HG03159 (cell line): Measurements from ENCODE around the gene KDELR1.
"Not testable (repeated sequence)": the region's sequence is repeated elsewhere in the genome, so short reads cannot be mapped to it uniquely, and the experiment has no call there.

Experiments used
- ATAC-seq: cut with Tn5 transposase; IDR thresholded peaks from one replicate; pipeline ENCODE4 v1.9.1; 2021; ENCODE audit warnings: mild to moderate bottlenecking, moderate library complexity; ENCODE audit not compliant: unreplicated experiment

Gene KDELR1

DNA sequence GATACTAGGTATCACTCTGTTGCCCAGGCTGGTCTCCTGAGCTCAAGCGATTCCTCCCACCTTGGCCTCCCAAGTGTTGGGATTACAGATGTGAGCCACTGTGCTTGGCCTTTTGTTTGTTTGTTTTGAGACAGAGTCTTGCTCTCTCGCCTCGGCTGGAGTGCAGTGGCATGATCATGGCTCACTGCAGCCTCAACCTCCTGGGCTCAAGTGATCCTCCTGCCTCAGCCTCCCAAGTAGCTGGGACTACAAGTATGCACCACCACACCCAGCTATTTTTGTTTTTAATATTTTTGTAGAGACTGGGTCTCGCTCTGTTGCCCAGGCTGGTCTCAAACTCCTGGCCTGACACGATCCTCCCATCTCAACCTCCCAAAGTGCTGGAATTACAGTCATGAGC lies 19.6 kb downstream of the KDELR1 start:
- not testable (repeated sequence) for ATAC-seq

DNA sequence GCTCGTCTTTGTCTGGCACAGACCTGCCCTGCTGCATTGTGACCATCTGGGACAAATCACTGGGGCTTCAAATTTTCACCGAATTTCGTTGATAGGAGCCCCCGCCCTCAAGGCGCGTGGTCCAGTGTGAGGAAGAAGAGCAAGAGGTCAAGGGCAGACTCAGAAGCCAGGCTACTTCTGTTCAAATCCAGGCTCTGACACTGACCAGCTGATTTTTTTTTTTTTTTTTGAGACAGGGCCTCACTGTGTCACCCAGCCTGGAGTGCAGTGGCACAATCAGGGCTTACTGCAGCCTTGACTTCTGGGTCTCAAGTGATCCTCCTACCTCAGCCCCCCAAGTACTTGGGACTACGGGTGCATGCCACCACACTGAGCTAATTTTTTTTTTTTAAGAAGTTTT lies 20.0 kb downstream of the KDELR1 start:
- no peak for ATAC-seq

DNA sequence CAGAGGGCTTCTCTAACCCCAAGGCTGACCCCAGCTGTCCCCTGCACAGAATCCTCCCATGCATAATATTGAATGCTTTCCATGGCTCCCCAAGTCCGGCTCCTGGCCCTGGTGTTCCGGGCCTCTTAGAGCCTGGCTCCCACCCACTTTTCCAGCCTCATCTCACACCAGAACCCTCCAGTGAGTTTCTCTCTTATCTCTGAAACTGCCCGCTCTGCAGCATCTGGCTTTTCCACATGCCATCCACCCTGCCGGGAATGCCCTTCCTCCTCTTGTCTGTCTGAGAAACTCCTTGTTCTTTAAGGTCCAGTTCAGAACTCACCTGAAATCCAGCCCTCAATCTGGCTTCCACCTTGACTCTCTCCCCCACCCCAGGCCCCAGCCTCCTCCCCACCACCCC lies 20.4 kb downstream of the KDELR1 start:
- no peak for ATAC-seq

DNA sequence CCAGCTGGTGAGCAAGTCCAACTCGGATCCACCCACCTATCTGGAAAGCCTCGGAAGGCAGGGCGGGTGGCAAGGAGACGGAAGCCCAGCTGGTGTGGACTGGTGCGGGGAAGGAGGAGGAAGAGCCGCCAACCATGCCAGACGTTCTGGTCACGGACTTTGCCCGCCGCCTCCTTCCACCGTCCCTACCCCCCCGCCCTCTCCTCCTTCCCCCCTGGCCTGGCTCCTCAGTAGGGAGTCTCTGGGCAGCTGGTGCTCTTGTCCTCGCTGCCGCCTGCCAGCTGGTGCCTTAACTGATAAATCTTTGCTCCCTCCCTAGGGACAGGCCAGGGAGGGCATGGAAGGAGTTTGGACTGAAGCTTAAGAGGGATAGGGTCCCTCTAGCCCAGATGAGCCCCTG lies 22.4 kb downstream of the KDELR1 start:
- ATAC-seq, result no peak

- no peak for ATAC-seq
Observed at GRCh38 chr19:48367855-48368254, 23.5 kb downstream of the KDELR1 start.

DNA sequence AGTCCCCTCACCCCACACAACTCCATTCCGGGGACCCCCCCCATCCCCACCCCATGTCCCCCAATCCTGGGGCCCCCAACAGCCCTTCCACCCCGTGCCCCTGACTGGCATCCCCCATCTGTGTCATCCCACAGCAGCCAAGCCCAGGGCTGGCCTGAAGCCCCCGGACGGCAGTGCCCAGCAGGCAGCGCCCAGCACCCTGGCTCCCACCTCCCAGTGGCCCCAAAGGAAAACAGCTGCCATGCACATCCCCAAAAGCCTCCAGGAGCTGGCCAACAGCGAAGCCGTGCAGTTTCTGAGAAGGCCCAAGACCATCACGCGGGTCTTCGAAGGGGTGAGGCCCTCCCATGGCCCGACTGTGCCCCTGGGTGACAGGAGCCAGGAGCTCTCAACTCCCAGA lies 25.7 kb downstream of the KDELR1 start:
- no peak for ATAC-seq

DNA sequence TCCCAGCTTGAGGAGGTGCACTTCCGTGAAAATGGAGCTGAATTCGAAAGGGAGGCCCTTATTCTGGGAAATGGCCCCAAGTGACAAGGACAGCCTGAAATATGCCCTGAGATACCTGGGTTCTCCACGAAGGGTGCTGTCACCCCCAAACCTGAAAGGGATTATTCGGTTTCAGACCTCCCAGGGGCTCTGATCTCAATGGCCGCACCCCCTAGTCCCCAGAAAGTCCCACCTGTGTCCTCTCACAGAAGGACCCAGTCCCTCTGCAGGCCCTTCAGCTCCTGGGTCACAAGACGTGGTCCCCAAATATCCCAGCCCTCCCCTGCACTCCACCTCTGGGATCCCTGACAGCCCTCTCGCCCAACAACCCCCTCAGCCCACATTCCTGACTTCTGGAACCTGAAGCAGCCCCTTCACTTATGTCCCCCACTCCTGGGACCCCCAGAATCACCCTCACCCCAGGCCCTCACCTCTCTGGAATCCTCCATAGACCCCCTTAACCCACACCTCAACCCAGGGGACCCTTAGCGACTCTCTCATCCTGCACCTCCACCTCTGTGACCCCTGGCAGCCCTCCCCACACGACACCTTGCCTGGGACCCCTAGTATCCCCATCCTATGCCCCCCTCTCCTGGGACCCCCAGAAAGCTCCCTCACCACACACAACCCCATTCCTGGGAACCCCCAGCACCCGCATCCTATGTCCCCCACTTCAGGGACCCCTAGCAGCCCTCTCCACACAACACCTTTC lies 26.6 kb downstream of the KDELR1 start:
- no peak for ATAC-seq

- peak; percentile 72 for ATAC-seq
Observed at GRCh38 chr19:48363810-48364597, 27.3 kb downstream of the KDELR1 start, which contains the start of the genes SYNGR4 and TMEM143. Gene SYNGR4, plus strand, starts transcription at chr19:48364367. Its CDS starts 1,476 bp downstream, at chr19:48365843. Gene TMEM143, minus strand, starts transcription at chr19:48363940. Its CDS starts 20 bp downstream, at chr19:48363920.

DNA sequence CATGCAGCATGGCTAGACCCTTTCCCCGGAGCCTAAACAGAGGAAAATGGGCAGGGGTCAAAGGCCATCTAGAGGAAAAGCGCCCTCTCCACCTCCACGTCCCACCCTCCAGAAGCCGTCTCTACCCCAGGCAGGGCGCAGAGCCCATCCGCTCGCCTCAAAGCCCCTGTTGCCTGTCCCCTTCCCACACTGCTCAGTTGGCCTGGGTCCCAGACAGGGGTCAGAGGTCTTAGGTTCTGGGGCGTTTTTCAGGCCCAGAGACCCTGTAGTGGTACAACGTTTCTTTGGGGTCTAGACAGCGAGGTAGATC lies 27.9 kb downstream of the KDELR1 start:
- peak; percentile 21 for ATAC-seq

DNA sequence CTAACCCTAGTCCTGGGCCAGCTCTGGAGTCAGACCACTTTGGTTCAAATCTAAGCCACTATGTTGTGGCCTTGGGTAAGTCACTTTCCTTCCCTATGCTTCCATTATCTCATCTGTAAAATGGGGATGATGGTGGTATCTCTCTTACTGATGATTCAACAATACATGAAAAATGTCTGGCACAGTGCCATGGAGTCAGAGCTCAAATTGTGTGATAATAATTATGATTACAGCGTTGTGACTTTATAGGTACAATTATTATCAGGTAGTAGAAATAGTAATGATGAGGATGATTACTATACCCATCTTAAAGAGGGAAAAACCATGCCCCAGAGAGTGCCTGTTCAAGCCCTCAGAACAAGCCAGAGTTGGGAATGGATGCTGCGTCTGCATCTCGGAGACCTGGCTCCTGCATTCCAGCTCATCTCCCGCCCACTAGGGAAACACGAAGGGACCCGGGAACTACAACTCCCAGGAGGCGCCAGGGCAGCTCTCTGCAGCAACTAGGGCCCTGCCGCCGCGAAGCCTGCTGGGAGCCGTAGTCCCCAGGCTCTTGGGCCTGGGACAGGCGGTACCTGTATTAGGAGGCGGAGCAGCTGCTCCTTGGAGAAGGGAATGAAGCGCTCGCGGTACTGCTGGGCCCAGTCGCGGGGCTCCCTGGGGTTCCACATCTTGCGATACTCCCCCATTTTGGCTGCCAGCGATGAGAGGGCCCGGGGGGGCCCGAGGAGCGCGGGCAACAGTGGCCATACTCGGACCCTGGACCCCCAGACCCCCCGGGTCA lies 28.4 kb downstream of the KDELR1 start:
- peak; percentile 46 for ATAC-seq

GRCh38 chr19:48361912-48362311 lies 29.4 kb downstream of the KDELR1 start:
- ATAC-seq, result no peak

DNA sequence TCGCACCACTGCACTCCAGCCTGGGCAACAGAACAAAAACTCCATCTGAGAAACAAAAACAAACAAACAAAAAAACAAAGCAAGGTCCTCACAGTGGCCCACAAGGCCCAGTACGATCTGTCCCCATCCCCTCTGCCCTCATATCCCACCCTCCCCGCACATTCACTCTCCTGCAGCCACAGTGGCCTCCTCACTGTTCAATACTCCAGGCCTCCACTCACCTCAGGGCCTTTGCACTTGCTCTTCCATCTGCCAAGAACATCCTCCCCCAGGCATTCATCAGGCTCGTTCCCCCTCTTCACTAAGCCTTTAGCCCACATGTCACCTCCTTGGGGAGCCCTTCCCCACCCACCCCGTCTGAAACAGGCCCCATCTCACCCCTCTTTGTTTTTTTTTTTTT lies 32.2 kb downstream of the KDELR1 start:
- ATAC-seq, result no peak

GRCh38 chr19:48355365-48355954 lies 35.9 kb downstream of the KDELR1 start:
- no peak for ATAC-seq

DNA sequence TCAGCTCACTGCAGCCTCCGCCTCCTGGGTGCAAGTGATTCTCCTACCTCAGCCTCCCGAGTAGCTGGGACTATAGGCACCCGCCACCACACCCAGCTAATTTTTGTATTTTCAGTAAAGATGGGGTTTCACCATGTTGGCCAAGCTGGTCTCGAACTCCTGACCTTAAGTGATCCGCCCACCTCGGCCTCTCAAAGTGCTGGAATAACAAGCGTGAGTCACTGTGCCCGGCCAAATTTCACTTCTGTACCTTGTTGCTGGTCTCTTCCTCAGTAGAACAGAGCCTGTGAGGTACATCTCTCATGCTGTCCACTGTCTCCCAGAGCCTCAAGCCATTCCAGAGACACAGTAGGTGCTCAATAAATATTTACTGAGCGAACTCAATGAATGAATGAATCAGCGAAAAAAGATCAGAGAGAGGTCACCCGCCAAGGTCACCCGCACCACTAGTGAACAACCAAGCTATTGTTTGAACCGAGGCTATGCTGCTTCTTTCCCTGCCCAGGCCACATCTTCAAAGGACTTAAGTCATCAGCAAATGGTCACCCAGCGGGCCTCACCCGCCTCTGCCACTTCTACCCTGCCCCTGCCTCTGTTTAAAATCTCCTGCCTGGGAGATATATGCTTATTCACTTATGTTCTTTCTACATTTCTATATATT lies 36.9 kb downstream of the KDELR1 start:
- no peak for ATAC-seq

DNA sequence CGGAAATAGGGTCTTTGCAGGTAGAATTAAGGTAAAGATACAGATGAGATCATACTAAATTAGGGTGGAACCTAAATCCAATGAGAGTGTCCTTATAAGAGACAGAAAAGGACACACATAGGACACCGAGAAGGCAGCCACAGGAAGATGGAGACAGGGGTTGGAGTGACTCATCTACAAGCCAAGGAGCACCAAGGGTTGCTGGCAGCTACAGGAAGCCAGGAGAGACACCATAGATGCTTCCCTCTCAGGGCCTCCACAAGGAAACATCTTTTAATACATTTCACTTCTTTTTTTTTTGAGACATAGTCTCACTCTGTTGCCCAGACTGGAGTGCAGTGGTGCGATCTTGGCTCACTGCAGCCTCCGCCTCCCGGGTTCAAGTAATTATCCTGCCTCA lies 37.7 kb downstream of the KDELR1 start:
- ATAC-seq, result no peak

DNA sequence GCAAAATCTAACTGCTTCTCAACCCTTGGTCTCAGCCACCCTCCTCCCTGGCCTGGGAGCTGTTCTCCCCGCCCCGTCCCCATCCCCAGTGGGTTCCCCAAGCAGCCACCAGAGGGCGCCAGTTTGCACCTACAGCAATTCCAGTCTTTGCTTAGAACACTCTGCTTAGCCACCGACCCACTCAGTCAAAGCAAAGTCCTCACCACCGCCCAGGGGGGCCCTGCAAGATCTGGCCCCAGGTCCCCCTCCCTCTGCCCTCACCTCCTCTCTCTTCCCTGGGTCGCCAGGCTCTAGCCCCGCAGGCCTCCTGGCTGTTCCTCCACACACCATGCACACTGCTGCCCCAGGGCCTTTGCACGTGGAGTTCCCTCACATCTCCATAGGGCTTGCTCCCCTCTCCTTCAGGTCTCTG lies 40.0 kb downstream of the KDELR1 start:
- ATAC-seq, result no peak

DNA sequence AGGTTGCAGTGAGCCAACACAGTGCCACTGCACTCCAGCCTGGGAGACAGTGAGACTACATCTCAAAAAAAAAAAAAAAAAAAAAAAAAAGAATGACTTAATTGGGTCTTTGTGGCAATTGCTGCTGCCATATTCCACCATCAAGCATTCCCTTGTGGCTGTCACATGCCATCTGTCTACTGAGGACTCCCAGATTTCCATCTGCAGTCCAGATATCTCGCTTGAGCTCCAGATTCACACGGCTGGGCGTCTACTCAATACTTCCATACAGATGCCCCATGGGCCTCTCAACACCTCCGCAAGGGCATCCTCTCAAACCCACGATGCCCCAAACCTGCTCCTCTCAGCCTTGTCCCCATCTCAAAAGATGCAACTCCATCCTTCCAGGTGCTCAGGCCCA lies 40.5 kb downstream of the KDELR1 start:
- ATAC-seq, result no peak

- ATAC-seq, result no peak
Observed at GRCh38 chr19:48348737-48349136, 42.6 kb downstream of the KDELR1 start.

- ATAC-seq, result no peak
Observed at GRCh38 chr19:48348045-48348444, 43.3 kb downstream of the KDELR1 start.

DNA sequence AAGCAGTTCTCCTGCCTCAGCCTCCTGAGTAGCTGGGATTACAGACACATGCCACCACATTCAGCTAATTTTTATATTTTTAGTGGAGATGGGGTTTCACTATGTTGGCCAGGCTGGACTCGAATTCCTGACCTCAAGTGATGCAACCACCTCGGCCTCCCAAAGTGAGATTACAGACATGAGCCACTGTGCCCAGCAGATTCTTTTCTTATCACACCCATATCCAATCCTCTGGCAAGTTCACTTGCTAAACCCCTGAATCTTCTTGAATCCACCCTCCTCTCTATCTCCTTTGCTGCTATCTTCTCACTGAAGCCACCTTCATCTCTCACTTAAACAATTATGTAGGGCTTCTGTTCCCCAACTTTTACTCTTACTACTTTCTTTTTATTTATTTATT lies 45.2 kb downstream of the KDELR1 start:
- ATAC-seq, result no peak

DNA sequence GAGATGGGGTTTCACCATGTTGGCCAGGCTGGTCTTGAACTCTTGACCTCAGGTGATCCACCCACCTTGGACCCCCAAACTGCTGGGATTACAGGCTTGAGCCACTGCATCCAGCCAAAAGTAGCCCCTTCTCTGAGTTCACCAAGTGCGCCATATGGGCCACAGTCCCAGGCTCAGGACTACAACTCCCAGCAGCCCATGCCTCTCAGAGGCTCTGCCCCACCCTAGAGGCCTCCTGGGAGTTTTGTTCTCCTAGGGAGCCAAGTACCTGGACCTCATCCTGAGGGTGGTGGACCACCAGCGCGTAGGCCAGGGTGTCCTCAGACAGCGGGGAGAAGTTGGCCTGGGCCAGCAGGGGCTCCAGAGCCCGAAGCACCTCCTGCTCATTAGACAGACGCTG lies 46.5 kb downstream of the KDELR1 start:
- ATAC-seq, result no peak
